ENCODE results near the gene SEMA7A. TPM values are rescaled to one million over a fixed set of nuclear protein-coding genes. Genes with fewer than 3 reads are reported as not detected.

SEMA7A gene
- total RNA-seq, 4 donors from 2014 or later = 0.20 to 5.6 (median 3.1) TPM

- no peak overlapping the region for H3K4me3 ChIP-seq
- intact Hi-C loops (cut with DNase I; ENCODE audit: low total_unique reads) = no loop called here
- peaks cover 0 to 46% (median 15%) of the 10 kb centered on the region in 4 donors for H3K36me3 ChIP-seq
These were observed 20.4 kb upstream of the SEMA7A start for GRCh38 chr15:74453925-74454763.

GRCh38 chr15:74451861-74452835 is 18.4 kb upstream of the SEMA7A start:
- in situ Hi-C loops (cut with MboI; ENCODE audit: low pct_ligation_motif_present in 1 of 4, low pct_unique_long_range_greater_than_20kb in 1 of 4, low sequenced_read_pairs in 3 of 4) (no loop called here), intact Hi-C loops (cut with DNase I; ENCODE audit: low total_unique reads) (no loop called here)
- no peak for DNase-seq
- WGBS, 2 donors (ENCODE audit: low coverage in 1 of 2) = 90 to 91% methylated on average over 9 to 16 of the region's 16 CpGs
- Histone ChIP-seq H3K4me3 (no peak overlapping the region), H3K36me3 (peaks cover 0 to 55% (median 22%) of the 10 kb centered on the region in 4 donors), H3K4me1 (no peaks in the 10 kb centered on the region), H3K27ac (no peak overlapping the region), H3K9me3 (no peaks in the 10 kb centered on the region), H3K27me3 (no peaks in the 10 kb centered on the region)
- TF ChIP-seq CTCF (IDR thresholded peaks at IDR 0.05) = no peak
- TF ChIP-seq POLR2AphosphoS5 (IDR thresholded peaks at IDR 0.05) = no peak
- no peak for TF ChIP-seq POLR2A (IDR thresholded peaks at IDR 0.05)
- TF ChIP-seq EP300 (IDR thresholded peaks at IDR 0.05; ENCODE audit: low read depth) = no peak

More at GRCh38 chr15:74453925-74454763, 20.4 kb upstream of the SEMA7A start:
- Histone ChIP-seq H3K27me3 (no peaks in the 10 kb centered on the region), H3K9me3 (no peaks in the 10 kb centered on the region), H3K4me1 (no peaks in the 10 kb centered on the region), H3K27ac (no peak overlapping the region)
- in situ Hi-C loops (cut with MboI; ENCODE audit: low pct_ligation_motif_present in 1 of 4, low pct_unique_long_range_greater_than_20kb in 1 of 4, low sequenced_read_pairs in 3 of 4) = no loop called here
- 72 to 82% methylated on average over 6 to 13 of the region's 13 CpGs for WGBS, 2 donors (ENCODE audit: low coverage in 1 of 2)
- TF ChIP-seq POLR2A (IDR thresholded peaks at IDR 0.05) (no peak), POLR2AphosphoS5 (IDR thresholded peaks at IDR 0.05) (no peak), CTCF (IDR thresholded peaks at IDR 0.05) (no peak), EP300 (IDR thresholded peaks at IDR 0.05; ENCODE audit: low read depth) (no peak)
- no peak for DNase-seq

- DNase-seq = no peak
- 97 to 100% methylated on average over 2 of the region's 2 CpGs for WGBS, 2 donors (ENCODE audit: low coverage in 1 of 2)
- no peak overlapping the region for H3K27ac ChIP-seq
- intact Hi-C loops (cut with DNase I; ENCODE audit: low total_unique reads) = no loop called here
- no peak overlapping the region for H3K4me3 ChIP-seq
- H3K4me1 ChIP-seq = no peaks in the 10 kb centered on the region
- H3K27me3 ChIP-seq = no peaks in the 10 kb centered on the region
- TF ChIP-seq POLR2AphosphoS5 (IDR thresholded peaks at IDR 0.05) (no peak), CTCF (IDR thresholded peaks at IDR 0.05) (no peak), EP300 (IDR thresholded peaks at IDR 0.05; ENCODE audit: low read depth) (no peak), POLR2A (IDR thresholded peaks at IDR 0.05) (no peak)
- no peaks in the 10 kb centered on the region for H3K9me3 ChIP-seq
- H3K36me3 ChIP-seq = peaks cover 0 to 50% (median 23%) of the 10 kb centered on the region in 4 donors
- in situ Hi-C loops (cut with MboI; ENCODE audit: low pct_ligation_motif_present in 1 of 4, low pct_unique_long_range_greater_than_20kb in 1 of 4, low sequenced_read_pairs in 3 of 4) = no loop called here
These were observed 17.6 kb upstream of the SEMA7A start for GRCh38 chr15:74451322-74451721.

- in situ Hi-C loops (cut with MboI; ENCODE audit: low pct_ligation_motif_present in 1 of 4, low pct_unique_long_range_greater_than_20kb in 1 of 4, low sequenced_read_pairs in 3 of 4) = no loop called here
- TF ChIP-seq EP300 (IDR thresholded peaks at IDR 0.05; ENCODE audit: low read depth) (no peak), POLR2A (IDR thresholded peaks at IDR 0.05) (no peak), CTCF (IDR thresholded peaks at IDR 0.05) (no peak), POLR2AphosphoS5 (IDR thresholded peaks at IDR 0.05) (no peak)
- peaks cover 0 to 54% (median 24%) of the 10 kb centered on the region in 4 donors for H3K36me3 ChIP-seq
- intact Hi-C loops (cut with DNase I; ENCODE audit: low total_unique reads) = no loop called here
- H3K4me3 ChIP-seq = no peak overlapping the region
- no peaks in the 10 kb centered on the region for H3K27me3 ChIP-seq
- H3K27ac ChIP-seq = no peak overlapping the region
- no peaks in the 10 kb centered on the region for H3K9me3 ChIP-seq
- no peak for DNase-seq
- 86 to 92% methylated on average over 2 to 12 of the region's 12 CpGs for WGBS, 2 donors (ENCODE audit: low coverage in 1 of 2)
- no peaks in the 10 kb centered on the region for H3K4me1 ChIP-seq
These were observed 16.0 kb upstream of the SEMA7A start for GRCh38 chr15:74449643-74450205.

All from transverse colon (tissue), 4 donors.